Caco-2 (cell line): ENCODE data around the gene MYADM. TPM values are rescaled to one million over a fixed set of nuclear protein-coding genes. Genes with fewer than 3 reads are reported as not detected.

Experiments
- BruUV-seq: library from RNA; stranded (reverse); fragments of 400-500 nt; replicated peaks from 2 replicates; lab custom pipeline; 2021; lab: Mats Ljungman, UMichigan
- CTCF ChIA-PET: fragments of 300-600 bp; sonication (Branson Sonifier 250); formaldehyde crosslinking; loops from one replicate; lab custom pipeline; 2022; ENCODE audit warnings: antibody characterized with exemption; lab: Charles Lee
- POLR2A ChIA-PET: fragments of 300-600 bp; sonication (Branson Sonifier 250); formaldehyde crosslinking; loops from one replicate; lab custom pipeline; 2022; ENCODE audit warnings: antibody characterized with exemption; lab: Charles Lee
- DNase-seq, 2 experiments: peaks; one replicate each; pipeline versions ENCODE4 v3.0.0 to v3.0.0-alpha.2; 2020 to 2022
- H3K27me3 ChIP-seq: replicated peaks from 2 replicates; pipeline ENCODE4 v1.6.0; 2011; ENCODE audit warnings: low read length; ENCODE audit not compliant: control insufficient read depth, insufficient read depth
- H3K36me3 ChIP-seq: 2 replicates; pipeline ENCODE4 v1.5.1; 2011; ENCODE audit warnings: low read length; ENCODE audit not compliant: control insufficient read depth, insufficient read depth
- H3K4me1 ChIP-seq: fragments of 250-450 bp; sonication (Bioruptor Pico); 2 replicates; pipeline ENCODE4 v1.5.1; 2020; ENCODE audit warnings: mild to moderate bottlenecking
- H3K4me3 ChIP-seq: 2 replicates; pipeline ENCODE4 v1.5.1; 2011; ENCODE audit warnings: low read depth, mild to moderate bottlenecking, control low read depth, low read length
- H3K9me3 ChIP-seq: fragments of 250-450 bp; sonication (Bioruptor Pico); 2 replicates; pipeline ENCODE4 v1.5.1; 2020; ENCODE audit warnings: mild to moderate bottlenecking, moderate library complexity
- H3K27ac Mint-ChIP-seq: one replicate; pipeline ENCODE4 v1.8.0; 2022; ENCODE audit warnings: mixed read lengths; ENCODE audit not compliant: unreplicated experiment
- H3K27me3 Mint-ChIP-seq: one replicate; pipeline ENCODE4 v1.8.0; 2022; ENCODE audit warnings: mixed read lengths; ENCODE audit not compliant: insufficient read depth, unreplicated experiment
- H3K36me3 Mint-ChIP-seq: one replicate; pipeline ENCODE4 v1.8.0; 2022; ENCODE audit warnings: mild to moderate bottlenecking, mixed read lengths; ENCODE audit not compliant: insufficient read depth, unreplicated experiment
- H3K4me1 Mint-ChIP-seq: one replicate; pipeline ENCODE4 v1.8.0; 2022; ENCODE audit warnings: low read depth, mixed read lengths; ENCODE audit not compliant: unreplicated experiment
- H3K4me3 Mint-ChIP-seq: one replicate; pipeline ENCODE4 v1.8.0; 2022; ENCODE audit warnings: mild to moderate bottlenecking, moderate library complexity, mixed read lengths; ENCODE audit not compliant: unreplicated experiment
- H3K9me3 Mint-ChIP-seq: one replicate; pipeline ENCODE4 v1.8.0; 2022; ENCODE audit warnings: mixed read lengths; ENCODE audit not compliant: unreplicated experiment
- CTCF ChIP-seq, 2 experiments: fragments of 200-600 bp in 1 of 2; IDR thresholded peaks; 1 replicate in 1 of 2; 2 replicates in 1 of 2; pipeline versions ENCODE4 v1.5.1 to v1.8.0; 2011 to 2022; ENCODE audit warnings: antibody characterized with exemption in 1 of 2, control low read depth in 1 of 2, inconsistent platforms in 1 of 2, low read depth in 1 of 2, low read length in 1 of 2, mild to moderate bottlenecking in 1 of 2, moderate library complexity in 1 of 2; ENCODE audit not compliant: insufficient read depth in 1 of 2, severe bottlenecking in 1 of 2, unreplicated experiment in 1 of 2
- intact Hi-C: fragments of 100-400 bp; cut with micrococcal nuclease; formaldehyde crosslinking; loops from one replicate; pipeline ENCODE4 v1.10.0; 2022; ENCODE audit not compliant: unreplicated experiment
- total RNA-seq: library from RNA; stranded (reverse); gene quantifications from 2 replicates; pipeline ENCODE4 v1.2.3, GENCODE V29; 2022

MYADM gene
- total RNA-seq, 1 experiment from 2014 or later = 115 TPM

GRCh38 chr19:53885036-53885435, 17.4 kb downstream of the MYADM start:
- no peaks in the 10 kb centered on the region for H3K9me3 Mint-ChIP-seq
- H3K4me3 ChIP-seq = no peak overlapping the region
- no peaks in the 10 kb centered on the region for H3K36me3 ChIP-seq
- no peak for TF ChIP-seq CTCF (IDR thresholded peaks at IDR 0.05; ENCODE audit: insufficient read depth in 1 of 2, low read depth in 1 of 2, low read length in 1 of 2, severe bottlenecking in 1 of 2, unreplicated experiment in 1 of 2)
- H3K4me1 Mint-ChIP-seq = peaks cover 8% of the 10 kb centered on the region
- ChIA-PET POLR2A (no interaction called here), CTCF (no interaction called here)
- intact Hi-C loops = no loop called here
- no TSS peak for BruUV-seq
- H3K4me1 ChIP-seq = 0 out of 2 replicates have a peak, but pooled peaks cover 7% of the 10 kb centered on the region
- H3K27me3 ChIP-seq = no peaks in the 10 kb centered on the region
- no peaks in the 10 kb centered on the region for H3K9me3 ChIP-seq
- no peak overlapping the region for H3K4me3 Mint-ChIP-seq
- H3K27ac Mint-ChIP-seq = no peak overlapping the region
- no peak for DNase-seq
- no peaks in the 10 kb centered on the region for H3K36me3 Mint-ChIP-seq
- H3K27me3 Mint-ChIP-seq = peaks cover 4% of the 10 kb centered on the region

GRCh38 chr19:53892301-53892980, 24.8 kb downstream of the MYADM start:
- Histone ChIP-seq H3K4me1 (no peaks in the 10 kb centered on the region), H3K36me3 (no peaks in the 10 kb centered on the region), H3K4me3 (no peak overlapping the region), H3K27me3 (no peaks in the 10 kb centered on the region), H3K9me3 (no peaks in the 10 kb centered on the region)
- intact Hi-C loops = no loop called here
- Mint-ChIP-seq H3K36me3 (no peaks in the 10 kb centered on the region), H3K4me1 (no peaks in the 10 kb centered on the region), H3K27ac (no peak overlapping the region), H3K27me3 (no peaks in the 10 kb centered on the region), H3K4me3 (no peak overlapping the region), H3K9me3 (no peaks in the 10 kb centered on the region)
- no TSS peak for BruUV-seq
- no peak for DNase-seq
- CTCF ChIA-PET = no interaction called here
- TF ChIP-seq CTCF (IDR thresholded peaks at IDR 0.05; ENCODE audit: insufficient read depth in 1 of 2, low read depth in 1 of 2, low read length in 1 of 2, severe bottlenecking in 1 of 2, unreplicated experiment in 1 of 2) = no peak
- POLR2A ChIA-PET = no interaction called here

- Histone ChIP-seq H3K36me3 (no peaks in the 10 kb centered on the region), H3K9me3 (no peaks in the 10 kb centered on the region), H3K4me1 (no peaks in the 10 kb centered on the region), H3K4me3 (no peak overlapping the region), H3K27me3 (no peaks in the 10 kb centered on the region)
- Mint-ChIP-seq H3K27me3 (no peaks in the 10 kb centered on the region), H3K4me3 (no peak overlapping the region), H3K36me3 (no peaks in the 10 kb centered on the region), H3K9me3 (no peaks in the 10 kb centered on the region), H3K4me1 (no peaks in the 10 kb centered on the region), H3K27ac (no peak overlapping the region)
- BruUV-seq = no TSS peak
- intact Hi-C loops = no loop called here
- TF ChIP-seq CTCF (IDR thresholded peaks at IDR 0.05; ENCODE audit: insufficient read depth in 1 of 2, low read depth in 1 of 2, low read length in 1 of 2, severe bottlenecking in 1 of 2, unreplicated experiment in 1 of 2) = no peak
- DNase-seq = no peak
- ChIA-PET CTCF (no interaction called here), POLR2A (no interaction called here)
These were observed 25.3 kb downstream of the MYADM start for GRCh38 chr19:53892981-53893325.
